HepG2 (cell line): ENCODE data around the gene UTP20. TPM values are rescaled to one million over a fixed set of nuclear protein-coding genes. Genes with fewer than 3 reads are reported as not detected.

Source experiments
- ATAC-seq: fragments of 200-7000 bp; cut with Tn5 transposase; 3 replicates; pipeline ENCODE4 v1.9.1; 2020; ENCODE audit warnings: mild to moderate bottlenecking, moderate library complexity
- BruUV-seq: library from RNA; stranded (reverse); fragments of 400-500 nt; replicated peaks from 2 replicates; lab custom pipeline; 2021; lab: Mats Ljungman, UMichigan
- CTCF ChIA-PET: fragments of 300-600 bp; formaldehyde crosslinking; extraction: SDS; loops from one replicate; lab custom pipeline; 2021; ENCODE audit warnings: low total read pairs, inconsistent platforms, low intra/inter-chr PET ratio; lab: Yijun Ruan, JAX
- POLR2A ChIA-PET: fragments of 350-600 bp; sonication (Branson Sonifier 250); formaldehyde crosslinking; loops from one replicate; lab custom pipeline; 2020; ENCODE audit warnings: antibody characterized with exemption, inconsistent platforms; lab: Yijun Ruan, JAX
- DNase-seq: peaks from one replicate; pipeline ENCODE4 v3.0.0-alpha.2; 2015; ENCODE audit warnings: low spot score
- FAIRE-seq: peaks from 3 replicates; lab custom pipeline; 2011; peaks lifted over from hg19 to GRCh38; lab: Jason Lieb, UNC
- H2AFZ ChIP-seq: one replicate; pipeline ENCODE4 v1.6.1; 2011; ENCODE audit warnings: low read length, inconsistent platforms
- H3K27ac ChIP-seq: fragments of 300-600 bp; 3 replicates; pipeline ENCODE4 v1.8.0; 2011; ENCODE audit warnings: mixed run types, mild to moderate bottlenecking, mixed read lengths, low read length, inconsistent platforms; ENCODE audit not compliant: insufficient read depth; ENCODE audit errors: extremely low read length
- H3K27me3 ChIP-seq, 2 experiments: fragments of 200-600 bp in 1 of 2; 2 replicates in 1 of 2; 3 replicates in 1 of 2; pipeline versions ENCODE4 v1.6.0 to v1.8.0; 2011; ENCODE audit warnings: low read length in 2 of 2, mild to moderate bottlenecking in 2 of 2, moderate library complexity in 2 of 2, inconsistent platforms in 1 of 2; ENCODE audit not compliant: insufficient read depth in 2 of 2, control insufficient read depth in 1 of 2
- H3K36me3 ChIP-seq, 2 experiments: fragments of 200-600 bp in 1 of 2; replicated peaks in 1 of 2; 2 replicates in 1 of 2; 3 replicates in 1 of 2; pipeline versions ENCODE4 v1.5.1 to v1.8.0; 2011; ENCODE audit warnings: low read length in 2 of 2, inconsistent platforms in 1 of 2; ENCODE audit not compliant: insufficient read depth in 2 of 2, control insufficient read depth in 1 of 2
- H3K4me1 ChIP-seq: 2 replicates; pipeline ENCODE4 v1.5.1; 2012; ENCODE audit warnings: low read length, inconsistent platforms; ENCODE audit not compliant: insufficient read depth
- H3K4me2 ChIP-seq: 2 replicates; pipeline ENCODE4 v1.6.0; 2011; ENCODE audit warnings: low read depth, low read length, inconsistent platforms
- H3K4me3 ChIP-seq, 3 experiments: fragments of 200-600 bp in 1 of 3; sonication (generic), shearing (Covaris generic) in 1 of 3; replicated peaks in 1 of 3; 2 replicates each; pipeline ENCODE4 v1.5.1; 2011 to 2016; ENCODE audit warnings: low read length in 3 of 3, inconsistent platforms in 2 of 3, low read depth in 2 of 3, mild to moderate bottlenecking in 2 of 3, control low read depth in 1 of 3, mixed read lengths in 1 of 3; ENCODE audit not compliant: insufficient read depth in 1 of 3
- H3K79me2 ChIP-seq: one replicate; pipeline ENCODE4 v1.6.1; 2011; ENCODE audit warnings: low read length, inconsistent platforms; ENCODE audit not compliant: insufficient read depth
- H3K9ac ChIP-seq: 2 replicates; pipeline ENCODE4 v1.6.0; 2011; ENCODE audit warnings: mild to moderate bottlenecking, low read depth, low read length, inconsistent platforms; ENCODE audit not compliant: insufficient read depth
- H3K9me3 ChIP-seq: 2 replicates; pipeline ENCODE4 v1.5.1; 2012; ENCODE audit warnings: mild to moderate bottlenecking, low read length
- H4K20me1 ChIP-seq: 2 replicates; pipeline ENCODE4 v1.6.0; 2011; ENCODE audit warnings: inconsistent platforms, mild to moderate bottlenecking, low read length, moderate library complexity; ENCODE audit not compliant: insufficient read depth
- ETS1 ChIP-seq: sonication (generic); formaldehyde crosslinking; IDR thresholded peaks from 2 replicates; pipeline ENCODE4 v1.4.0; 2020; ENCODE audit warnings: missing genetic modification reagents
- JUN ChIP-seq: sonication (generic); formaldehyde crosslinking; IDR thresholded peaks from 2 replicates; pipeline ENCODE4 v1.4.0; 2020; ENCODE audit warnings: mild to moderate bottlenecking, missing genetic modification reagents
- KAT7 ChIP-seq: IDR thresholded peaks from 2 replicates; pipeline ENCODE4 v1.6.1; 2018; ENCODE audit warnings: borderline replicate concordance, missing compliant biosample characterization
- MBD4 ChIP-seq: IDR thresholded peaks from 2 replicates; pipeline ENCODE4 v1.6.1; 2012; ENCODE audit warnings: low read length, inconsistent platforms, borderline replicate concordance
- NFE2L1 ChIP-seq: sonication (generic); formaldehyde crosslinking; IDR thresholded peaks from 2 replicates; pipeline ENCODE4 v1.4.0; 2020; ENCODE audit warnings: missing genetic modification reagents, mild to moderate bottlenecking, borderline replicate concordance
- PCBP2 ChIP-seq: fragments of 200-400 bp; formaldehyde crosslinking; optimal IDR thresholded peaks from 2 replicates; pipeline ENCODE3; 2018; ENCODE audit warnings: low read length, low read depth; ENCODE audit not compliant: poor library complexity, severe bottlenecking
- SUZ12 ChIP-seq: fragments of 150-350 bp; IDR thresholded peaks from 2 replicates; pipeline ENCODE4 v1.6.1; 2014; ENCODE audit warnings: low read depth, low read length
- ZFP91 ChIP-seq: sonication (generic); formaldehyde crosslinking; IDR thresholded peaks from 2 replicates; pipeline ENCODE4 v1.9.0; 2022; ENCODE audit warnings: missing genetic modification reagents, mild to moderate bottlenecking, borderline replicate concordance
- ZNF616 ChIP-seq: sonication (generic); formaldehyde crosslinking; IDR thresholded peaks from 2 replicates; pipeline ENCODE4 v1.5.0; 2020; ENCODE audit warnings: low read depth, mild to moderate bottlenecking, missing genetic modification reagents
- WGBS: methylation state at CpG from one replicate; pipeline ENCODE4 v1.1.6; 2017; ENCODE audit warnings: low lambda C conversion rate; 5-methylcytosine and 5-hydroxymethylcytosine counted together
- in situ Hi-C: cut with HindIII; loops from 2 replicates; pipeline ENCODE4 v1.10.0; 2017; ENCODE audit warnings: low pct_unique_long_range_greater_than_20kb; ENCODE audit not compliant: extremely low pct_ligation_motif_present
- intact Hi-C: fragments of 100-400 bp; cut with micrococcal nuclease; formaldehyde crosslinking; loops from one replicate; pipeline ENCODE4 v1.10.0; 2022; ENCODE audit not compliant: unreplicated experiment
- polyA plus RNA-seq, 8 experiments: library from polyadenylated mRNA; depleted of rRNA in 3 of 8; stranded (reverse) in 7 of 8; unstranded in 1 of 8; fragments of >200 nt; fragmentation: Illumina TruSeq in 4 of 8; extraction: Trizol in 4 of 8; gene quantifications; 2 replicates each; pipeline versions ENCODE4 v1.2.1 to v1.2.3, GENCODE V29; 2011 to 2016; ENCODE audit warnings: low read depth in 4 of 8, missing spikeins in 1 of 8, mixed read lengths in 1 of 8; ENCODE audit not compliant: insufficient read depth in 1 of 8
- total RNA-seq, 5 experiments: library from RNA; depleted of rRNA; stranded (reverse); fragments of >200 nt; fragmentation: Illumina TruSeq; extraction: Trizol; gene quantifications; 2 replicates each; pipeline ENCODE4 v1.2.3, GENCODE V29; 2016; ENCODE audit warnings: low read depth in 1 of 5

Gene UTP20
- total and polyA plus RNA-seq, 2 of the 13 experiments (the other 11 are each of a cell fraction or from before 2014, with no cell fraction given), result 9.0 to 38.5 TPM

- FAIRE-seq (no peak), ATAC-seq (no peak), DNase-seq (no peak)
- in situ Hi-C loops, result no loop called here
- H3K27me3 ChIP-seq, result peaks cover 0 to 10% of the 10 kb centered on the region in 2 experiments; a peak in 4 of 5 replicates
- H4K20me1 ChIP-seq, result no peaks in the 10 kb centered on the region
- ChIA-PET POLR2A (no interaction called here), CTCF (no interaction called here)
- H3K36me3 ChIP-seq, result no peaks in the 10 kb centered on the region
- H3K4me1 ChIP-seq, result no peaks in the 10 kb centered on the region
- H3K27ac ChIP-seq, result no peak overlapping the region
- no peak for TF ChIP-seq PCBP2
- no peak for TF ChIP-seq NFE2L1 (CRISPR knock-in tag)
- no peak for TF ChIP-seq KAT7 (CRISPR knock-in tag)
- no peak for TF ChIP-seq ZFP91 (CRISPR knock-in tag)
- TF ChIP-seq MBD4, result no peak
- no peak for TF ChIP-seq ETS1 (CRISPR knock-in tag)
- TF ChIP-seq SUZ12, result no peak
- no peak for TF ChIP-seq ZNF616 (CRISPR knock-in tag)
- no peak for TF ChIP-seq JUN (CRISPR knock-in tag)
- H2AFZ ChIP-seq, result no peak overlapping the region
- H3K9me3 ChIP-seq, result no peaks in the 10 kb centered on the region
- no peaks in the 10 kb centered on the region for H3K79me2 ChIP-seq
- no peak overlapping the region for H3K4me2 ChIP-seq
- no TSS peak for BruUV-seq
- 3% methylated on average over 2 of the region's 2 CpGs for WGBS
- H3K9ac ChIP-seq, result no peak overlapping the region
- H3K4me3 ChIP-seq, result no peak overlapping the region
- intact Hi-C loops, result no loop called here
Observed at GRCh38 chr12:101243616-101244015, 36.3 kb upstream of the UTP20 start.
